Heart right ventricle (tissue), 16 donors: ENCODE results near the gene CHD6. TPM values are rescaled to one million over a fixed set of nuclear protein-coding genes. Genes with fewer than 3 reads are reported as not detected.
A peak's percentile ranks its signal among the peaks of the same experiment; 100 is the strongest.

ENCODE experiments used
- ATAC-seq, 8 donors: fragments of 200-7000 bp; cut with Tn5 transposase; one replicate each; pipeline ENCODE4 v1.9.1; 2020; ENCODE audit warnings: mild to moderate bottlenecking in 8 of 8, moderate library complexity in 8 of 8, moderate number of reproducible peaks in 1 of 8
- DNase-seq, 2 donors: peaks; one replicate each; pipeline ENCODE4 v3.0.0-alpha.2; 2020
- H3K27ac ChIP-seq, 10 donors: fragments of 200-600 bp; sonication (generic) in 2 of 10; one replicate each; pipeline versions ENCODE4 v1.5.0 to v1.8.0; 2020 to 2022; ENCODE audit warnings: mild to moderate bottlenecking in 3 of 10
- H3K27me3 ChIP-seq, 7 donors: fragments of 200-600 bp; one replicate each; pipeline ENCODE4 v1.8.0; 2021 to 2022; ENCODE audit warnings: mild to moderate bottlenecking in 2 of 7
- H3K36me3 ChIP-seq, 9 donors: fragments of 200-600 bp; sonication (generic) in 1 of 9; one replicate each; pipeline versions ENCODE4 v1.5.0 to v1.8.0; 2020 to 2022; ENCODE audit warnings: mild to moderate bottlenecking in 2 of 9
- H3K4me1 ChIP-seq, 9 donors: fragments of 200-600 bp; sonication (generic) in 1 of 9; one replicate each; pipeline versions ENCODE4 v1.5.0 to v1.8.0; 2020 to 2022; ENCODE audit warnings: mild to moderate bottlenecking in 4 of 9
- H3K4me3 ChIP-seq, 10 donors: fragments of 200-600 bp; sonication (generic) in 2 of 10; one replicate each; pipeline versions ENCODE4 v1.5.0 to v1.8.0; 2020 to 2022; ENCODE audit warnings: mild to moderate bottlenecking in 7 of 10, moderate library complexity in 2 of 10
- H3K9me3 ChIP-seq, 11 donors: fragments of 200-600 bp in 10 of 11; sonication (generic) in 2 of 11; one replicate each; pipeline versions ENCODE4 v1.5.0 to v1.8.0; 2013 to 2022; ENCODE audit warnings: mild to moderate bottlenecking in 2 of 11, control low read depth in 1 of 11, moderate library complexity in 1 of 11
- WGBS, 2 donors: extraction: QIAGEN DNeasy Blood & Tissue Kit; methylation state at CpG; one replicate each; pipeline ENCODE4 v1.1.7; 2013; ENCODE audit warnings: inconsistent platforms in 1 of 2; 5-methylcytosine and 5-hydroxymethylcytosine counted together
- intact Hi-C, 10 donors: fragments of 100-400 bp; cut with DNase I; formaldehyde crosslinking; loops; one replicate each; pipeline versions ENCODE4 v1.11.1 to v1.14.2; 2022
- polyA plus RNA-seq, 2 donors: library from polyadenylated mRNA; stranded (reverse); fragments of 200-250 nt; gene quantifications; one replicate each; pipeline ENCODE4 v1.2.3, GENCODE V29; 2013
- total RNA-seq, 10 donors: library from RNA; stranded (reverse); fragmentation: NEBNext Ultra II Directional in 3 of 10; extraction: Animal tissue kit (Norgen Biotek cat#: 25700) in 3 of 10; gene quantifications; one replicate each; pipeline versions ENCODE4 v1.2.1 to v1.2.4, GENCODE V29; 2021 to 2023
- TF ChIP-seq, protein P1 (sequence below), 9 donors: fragments of 200-600 bp; sonication (generic) in 2 of 9; IDR thresholded peaks; one replicate each; pipeline versions ENCODE4 v1.5.0 to v1.8.0; 2021 to 2022; ENCODE audit warnings: antibody characterized with exemption in 9 of 9, mild to moderate bottlenecking in 5 of 9, moderate library complexity in 1 of 9
- donor health status: Arrhythmogenic right ventricular cardiomyopathy.
- donor health status: ischemic (EF 13 %, LVEDD 7.1; RV severe dilation, severe dysfunction).
- donor health status: healthy with polysubstance abuse.
- donor health status: DM: no; HTN: yes; CAD: no.
- donor health status: DM: no; HTN: no; CAD: no.
- donor health status: ischemic (EF 25% LVEDD 6.9; RV normal size, moderate dysfunction).
- donor health status: ischemic (EF 25% LVEDD 5.7; RV mildly dilated, moderate dysfunction).
- donor health status: healthy.
- donor health status: DM: yes; HTN: yes; CAD: no.
- donor health status: Ischemic cardiomyopathy.
- donor health status: ischemic (EF 35%, LVEDD 5.7; RV mildly dilated, moderate dysfunction).
- donor health status: nonischemic (EF 11% LVEDD 7.7; RV severe dilation, severe dysfunction).
- donor health status: DM: yes; HTN: yes; CAD: no.
- donor health status: PGD.
- donor health status: ischemic (EF 29% LVEDD 5.4; RV normal size, mild dysfunction).
- donor health status: nonischemic (EF 23%, LVEDD 6.1; RV moderate dilation, normal function).

CHD6 gene
- total and polyA plus RNA-seq, 12 donors, result 3.0 to 52.9 (median 39.5) TPM

DNA sequence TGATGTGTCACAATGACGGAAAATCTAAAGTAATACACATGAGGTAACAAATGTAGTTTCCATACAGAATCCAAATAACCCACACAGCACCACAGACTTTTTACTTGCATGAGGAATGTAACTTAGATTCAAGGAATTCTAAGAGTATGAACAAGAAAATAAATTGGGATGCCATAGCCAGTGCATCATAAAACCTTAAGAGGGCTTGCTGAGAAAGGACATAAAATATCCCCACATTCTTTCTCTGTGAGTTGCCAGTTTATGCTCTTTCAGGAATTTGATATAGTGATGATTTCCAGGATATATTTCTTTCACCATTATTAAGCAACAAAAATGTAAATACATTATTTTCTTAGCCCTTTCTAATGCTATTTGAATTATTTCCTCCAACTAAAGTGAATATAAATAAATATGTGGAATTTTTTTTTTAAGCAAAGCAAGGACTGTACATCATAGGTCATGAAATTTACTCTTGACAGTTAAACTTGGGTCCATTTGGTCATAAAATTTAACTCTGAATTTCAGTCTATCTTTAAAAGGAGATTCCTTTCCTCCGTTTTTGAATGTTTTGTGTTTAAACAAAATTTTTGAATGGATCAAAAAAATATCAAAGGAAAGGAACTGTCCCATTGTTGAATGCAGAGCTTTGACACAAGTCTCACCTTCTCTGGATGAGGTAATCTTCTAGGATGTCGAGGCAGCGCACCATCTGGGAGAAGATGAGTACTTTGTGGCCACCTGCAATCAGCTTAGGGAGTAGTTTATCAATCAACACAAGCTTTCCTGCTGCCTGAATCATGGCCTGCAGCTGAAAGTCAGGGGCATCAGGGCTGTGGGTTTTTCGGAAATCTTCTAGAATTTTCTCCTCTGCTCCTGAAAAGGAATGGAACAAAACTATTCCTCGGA, 135.3 kb downstream of the CHD6 start:
- no peak for ATAC-seq
- H3K4me3 ChIP-seq, result no peak overlapping the region
- H3K9me3 ChIP-seq, result peaks cover 0 to 8% (median 0%) of the 10 kb centered on the region in 11 donors
- H3K27ac ChIP-seq, result no peak overlapping the region
- WGBS, 2 donors, result 87 to 90% methylated on average over 6 of the region's 6 CpGs
- H3K4me1 ChIP-seq, result no peaks in the 10 kb centered on the region
- H3K27me3 ChIP-seq, result no peaks in the 10 kb centered on the region
- intact Hi-C loops, result no loop called here
- TF ChIP-seq, protein P1, sequence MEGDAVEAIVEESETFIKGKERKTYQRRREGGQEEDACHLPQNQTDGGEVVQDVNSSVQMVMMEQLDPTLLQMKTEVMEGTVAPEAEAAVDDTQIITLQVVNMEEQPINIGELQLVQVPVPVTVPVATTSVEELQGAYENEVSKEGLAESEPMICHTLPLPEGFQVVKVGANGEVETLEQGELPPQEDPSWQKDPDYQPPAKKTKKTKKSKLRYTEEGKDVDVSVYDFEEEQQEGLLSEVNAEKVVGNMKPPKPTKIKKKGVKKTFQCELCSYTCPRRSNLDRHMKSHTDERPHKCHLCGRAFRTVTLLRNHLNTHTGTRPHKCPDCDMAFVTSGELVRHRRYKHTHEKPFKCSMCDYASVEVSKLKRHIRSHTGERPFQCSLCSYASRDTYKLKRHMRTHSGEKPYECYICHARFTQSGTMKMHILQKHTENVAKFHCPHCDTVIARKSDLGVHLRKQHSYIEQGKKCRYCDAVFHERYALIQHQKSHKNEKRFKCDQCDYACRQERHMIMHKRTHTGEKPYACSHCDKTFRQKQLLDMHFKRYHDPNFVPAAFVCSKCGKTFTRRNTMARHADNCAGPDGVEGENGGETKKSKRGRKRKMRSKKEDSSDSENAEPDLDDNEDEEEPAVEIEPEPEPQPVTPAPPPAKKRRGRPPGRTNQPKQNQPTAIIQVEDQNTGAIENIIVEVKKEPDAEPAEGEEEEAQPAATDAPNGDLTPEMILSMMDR (IDR thresholded peaks at IDR 0.05), result no peak
- no peak for DNase-seq
- H3K36me3 ChIP-seq, result peaks cover 0 to 100% (median 33%) of the 10 kb centered on the region in 9 donors

DNA sequence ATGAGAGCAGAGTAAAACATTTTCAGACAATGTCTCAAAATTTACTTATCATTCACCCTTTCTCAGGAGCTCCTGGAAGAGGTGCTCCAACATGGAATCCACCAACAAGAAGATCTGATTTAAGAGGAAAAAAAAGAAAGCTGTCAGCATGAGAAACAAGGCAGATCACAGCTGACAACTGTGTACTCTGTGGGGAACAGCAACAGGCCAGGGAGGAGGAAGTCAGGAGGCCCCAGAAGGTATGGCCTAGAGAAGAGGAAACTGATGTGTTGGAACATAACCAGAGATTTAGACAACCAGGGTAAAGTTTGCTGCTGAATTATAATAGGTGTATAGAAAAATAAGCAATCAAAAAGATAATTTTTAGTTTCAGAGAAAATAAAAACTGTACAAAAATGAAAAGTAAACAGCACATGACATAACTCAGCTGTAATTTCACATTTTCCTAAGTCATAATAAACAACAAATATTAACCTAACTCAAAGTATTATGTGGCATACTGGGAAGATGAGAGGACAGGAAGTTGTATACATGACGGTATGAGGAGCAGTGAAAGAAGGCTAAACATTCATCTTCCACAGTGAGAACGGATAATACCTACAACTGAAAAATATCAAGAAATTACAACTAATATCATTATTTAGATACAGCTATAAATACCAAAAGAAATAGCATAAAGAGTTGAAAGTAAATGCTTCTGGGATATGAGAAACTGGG, 138.0 kb downstream of the CHD6 start:
- WGBS, 2 donors, result 81 to 84% methylated on average over 2 of the region's 2 CpGs
- no peak overlapping the region for H3K4me3 ChIP-seq
- H3K4me1 ChIP-seq, result peaks cover 0 to 20% (median 16%) of the 10 kb centered on the region in 9 donors
- H3K36me3 ChIP-seq, result peaks cover 0 to 77% (median 17%) of the 10 kb centered on the region in 9 donors
- no peak for ATAC-seq
- DNase-seq, result no peak
- peak overlapping the region in 3 of 10 donors; percentile 5 to 6 (median 5) for H3K27ac ChIP-seq
- TF ChIP-seq, protein P1 (IDR thresholded peaks at IDR 0.05), result no peak
- no peaks in the 10 kb centered on the region for H3K27me3 ChIP-seq
- intact Hi-C loops, result no loop called here
- peaks cover 0 to 8% (median 0%) of the 10 kb centered on the region in 11 donors for H3K9me3 ChIP-seq

DNA sequence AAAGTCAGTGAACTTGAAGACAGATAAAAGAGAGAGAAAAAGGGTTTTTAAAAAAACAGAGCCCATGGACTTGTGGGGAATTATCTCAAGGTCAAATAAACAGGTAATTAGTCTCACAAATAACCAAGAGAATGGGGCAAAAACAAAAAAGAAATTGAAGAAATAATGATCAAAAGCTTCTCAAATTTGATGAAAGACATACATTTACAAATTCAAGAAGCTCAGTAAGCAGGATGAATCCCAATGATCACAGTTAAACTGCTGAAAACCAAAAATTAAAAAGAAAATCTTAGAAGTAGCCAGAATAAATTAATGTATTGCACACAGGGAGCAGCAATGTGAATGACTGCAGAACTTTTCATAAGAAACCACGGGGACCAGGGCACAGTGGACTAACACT, 139.1 kb downstream of the CHD6 start:
- no peak overlapping the region for H3K4me3 ChIP-seq
- DNase-seq (no peak), ATAC-seq (no peak)
- peaks cover 0 to 8% (median 0%) of the 10 kb centered on the region in 11 donors for H3K9me3 ChIP-seq
- H3K27ac ChIP-seq, result no peak overlapping the region
- H3K27me3 ChIP-seq, result no peaks in the 10 kb centered on the region
- H3K4me1 ChIP-seq, result peaks cover 0 to 29% (median 21%) of the 10 kb centered on the region in 9 donors
- peaks cover 0 to 67% (median 8%) of the 10 kb centered on the region in 9 donors for H3K36me3 ChIP-seq
- intact Hi-C loops, result loop anchor here in 1 of 10 donors (10.0 kb wide), 1 partner anchor 216 kb away; no protein-coding TSS in a partner anchor
- TF ChIP-seq, protein P1 (IDR thresholded peaks at IDR 0.05), result no peak
- 100% methylated on average over 1 of the region's 1 CpG for WGBS, 2 donors

DNA sequence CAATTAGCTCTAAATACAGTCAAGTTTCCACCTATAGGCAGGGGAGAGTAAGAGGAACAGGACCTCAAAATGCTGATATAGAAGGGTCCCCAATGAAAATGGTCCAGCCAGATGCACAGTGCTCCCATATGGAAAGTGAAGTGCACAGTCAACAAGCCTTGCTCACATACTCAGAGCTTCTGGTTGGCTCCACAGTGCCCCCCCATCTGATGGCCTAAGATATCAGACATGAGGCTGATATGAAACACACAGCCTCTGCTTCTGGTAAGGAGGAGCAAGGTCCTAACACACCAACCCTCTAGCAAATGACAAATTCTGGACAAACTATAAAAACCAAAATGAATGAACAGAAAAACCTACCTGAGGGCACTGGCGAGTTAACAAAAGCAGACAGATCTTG, 140.2 kb downstream of the CHD6 start:
- 93 to 100% methylated on average over 1 of the region's 1 CpG for WGBS, 2 donors
- DNase-seq, result no peak
- no peak overlapping the region for H3K27ac ChIP-seq
- H3K4me3 ChIP-seq, result no peak overlapping the region
- H3K4me1 ChIP-seq, result peaks cover 0 to 32% (median 22%) of the 10 kb centered on the region in 9 donors
- H3K36me3 ChIP-seq, result peaks cover 0 to 67% (median 6%) of the 10 kb centered on the region in 9 donors
- intact Hi-C loops, result loop anchor here in 1 of 10 donors (10.0 kb wide), 1 partner anchor 217 kb away; no protein-coding TSS in a partner anchor
- TF ChIP-seq, protein P1 (IDR thresholded peaks at IDR 0.05), result no peak
- H3K9me3 ChIP-seq, result peaks cover 0 to 8% (median 0%) of the 10 kb centered on the region in 11 donors
- H3K27me3 ChIP-seq, result no peaks in the 10 kb centered on the region
- no peak for ATAC-seq
